ENCODE measurements around the gene SHISAL1.
A peak's percentile ranks its signal among the peaks of the same experiment; 100 is the strongest.
"Not testable (repeated sequence)": the region's sequence is repeated elsewhere in the genome, so short reads cannot be mapped to it uniquely, and the experiment has no call there.

SHISAL1 gene

GRCh38 chr22:44325718-44326490, 13.2 kb upstream of the SHISAL1 start:
- DNase-seq, result peak; percentile 49

GRCh38 chr22:44323140-44323790, 10.5 kb upstream of the SHISAL1 start:
- DNase-seq, result not testable (repeated sequence)

GRCh38 chr22:44319685-44320084, 6.9 kb upstream of the SHISAL1 start:
- DNase-seq, result no peak

- no peak for DNase-seq
These were observed 6.0 kb upstream of the SHISAL1 start for GRCh38 chr22:44318751-44319150.

GRCh38 chr22:44317886-44318637, 5.3 kb upstream of the SHISAL1 start:
- DNase-seq, result no peak

- DNase-seq, result no peak
These were observed 4.3 kb upstream of the SHISAL1 start for GRCh38 chr22:44317123-44317444.

- DNase-seq, result no peak
These were observed 3.8 kb upstream of the SHISAL1 start for GRCh38 chr22:44316393-44317122.

- no peak for DNase-seq
These were observed 1.8 kb upstream of the SHISAL1 start for GRCh38 chr22:44314425-44315067.

- DNase-seq, result no peak
These were observed 745 bp upstream of the SHISAL1 start for GRCh38 chr22:44313385-44314006.

GRCh38 chr22:44311855-44312170, 938 bp downstream of the SHISAL1 start:
- peak; percentile 54 for DNase-seq

GRCh38 chr22:44311104-44311854, 1.5 kb downstream of the SHISAL1 start:
- DNase-seq, result no peak

- DNase-seq, result no peak
These were observed 3.1 kb downstream of the SHISAL1 start for GRCh38 chr22:44309647-44310046.

- DNase-seq, result peak; percentile 97
These were observed 3.6 kb downstream of the SHISAL1 start for GRCh38 chr22:44309137-44309536.

- DNase-seq, result no peak
These were observed 5.1 kb downstream of the SHISAL1 start for GRCh38 chr22:44307509-44308169.

- no peak for DNase-seq
These were observed 6.9 kb downstream of the SHISAL1 start for GRCh38 chr22:44305888-44306287.

GRCh38 chr22:44305455-44305854, 7.3 kb downstream of the SHISAL1 start:
- no peak for DNase-seq

GRCh38 chr22:44304911-44305310, 7.8 kb downstream of the SHISAL1 start:
- no peak for DNase-seq

- peak; percentile 41 for DNase-seq
These were observed 8.4 kb downstream of the SHISAL1 start for GRCh38 chr22:44304354-44304753.

- not testable (repeated sequence) for DNase-seq
These were observed 10.4 kb downstream of the SHISAL1 start for GRCh38 chr22:44302363-44302762.

GRCh38 chr22:44301039-44301438, 11.7 kb downstream of the SHISAL1 start:
- DNase-seq, result no peak

GRCh38 chr22:44299124-44299523, 13.6 kb downstream of the SHISAL1 start:
- no peak for DNase-seq
